IPS-15b (cell line): ENCODE results near the gene GPR68.

ENCODE experiments used
- H3K27me3 ChIP-seq: one replicate; pipeline ENCODE4 v1.6.1; 2013; ENCODE audit warnings: low read length; ENCODE audit not compliant: control insufficient read depth, insufficient read depth
- H3K36me3 ChIP-seq: one replicate; pipeline ENCODE4 v1.6.1; 2013; ENCODE audit warnings: low read length; ENCODE audit not compliant: control insufficient read depth, insufficient read depth
- H3K4me1 ChIP-seq: one replicate; pipeline ENCODE4 v1.6.1; 2013; ENCODE audit warnings: mild to moderate bottlenecking, low read length; ENCODE audit not compliant: control insufficient read depth, insufficient read depth
- H3K4me3 ChIP-seq: one replicate; pipeline ENCODE4 v1.5.1; 2013; ENCODE audit warnings: low read depth, low read length
- H3K9ac ChIP-seq: one replicate; pipeline ENCODE4 v1.6.1; 2013; ENCODE audit warnings: low read depth, mild to moderate bottlenecking, low read length
- H3K9me3 ChIP-seq: one replicate; pipeline ENCODE4 v1.6.1; 2013; ENCODE audit warnings: mild to moderate bottlenecking, low read length; ENCODE audit not compliant: control insufficient read depth, insufficient read depth

GPR68 gene

GRCh38 chr14:91221270-91221669, 23.2 kb downstream of the GPR68 start:
- H3K4me1 ChIP-seq = no peaks in the 10 kb centered on the region
- no peaks in the 10 kb centered on the region for H3K9me3 ChIP-seq
- peaks cover 8% of the 10 kb centered on the region for H3K36me3 ChIP-seq
- no peaks in the 10 kb centered on the region for H3K27me3 ChIP-seq
- no peak overlapping the region for H3K9ac ChIP-seq
- H3K4me3 ChIP-seq = no peak overlapping the region

GRCh38 chr14:91220581-91221000, 23.9 kb downstream of the GPR68 start:
- Histone ChIP-seq H3K9ac (no peak overlapping the region), H3K4me1 (no peaks in the 10 kb centered on the region), H3K36me3 (peaks cover 8% of the 10 kb centered on the region), H3K27me3 (no peaks in the 10 kb centered on the region), H3K9me3 (no peaks in the 10 kb centered on the region), H3K4me3 (no peak overlapping the region)

- Histone ChIP-seq H3K4me3 (no peak overlapping the region), H3K9ac (no peak overlapping the region), H3K4me1 (no peaks in the 10 kb centered on the region), H3K36me3 (peaks cover 8% of the 10 kb centered on the region), H3K27me3 (no peaks in the 10 kb centered on the region), H3K9me3 (no peaks in the 10 kb centered on the region)
These were observed 24.8 kb downstream of the GPR68 start for GRCh38 chr14:91219517-91220389.

GRCh38 chr14:91218014-91218413, 26.5 kb downstream of the GPR68 start:
- peaks cover 8% of the 10 kb centered on the region for H3K36me3 ChIP-seq
- H3K9ac ChIP-seq = no peak overlapping the region
- H3K4me3 ChIP-seq = no peak overlapping the region
- no peaks in the 10 kb centered on the region for H3K9me3 ChIP-seq
- no peaks in the 10 kb centered on the region for H3K4me1 ChIP-seq
- H3K27me3 ChIP-seq = no peaks in the 10 kb centered on the region

GRCh38 chr14:91216731-91217226, 27.7 kb downstream of the GPR68 start:
- H3K4me3 ChIP-seq = no peak overlapping the region
- no peaks in the 10 kb centered on the region for H3K9me3 ChIP-seq
- H3K27me3 ChIP-seq = no peaks in the 10 kb centered on the region
- H3K4me1 ChIP-seq = no peaks in the 10 kb centered on the region
- no peak overlapping the region for H3K9ac ChIP-seq
- peaks cover 4% of the 10 kb centered on the region for H3K36me3 ChIP-seq

GRCh38 chr14:91215381-91215780, 29.1 kb downstream of the GPR68 start:
- no peaks in the 10 kb centered on the region for H3K27me3 ChIP-seq
- H3K9me3 ChIP-seq = no peaks in the 10 kb centered on the region
- no peak overlapping the region for H3K4me3 ChIP-seq
- no peaks in the 10 kb centered on the region for H3K4me1 ChIP-seq
- peaks cover 3% of the 10 kb centered on the region for H3K36me3 ChIP-seq
- H3K9ac ChIP-seq = no peak overlapping the region

GRCh38 chr14:91214306-91214705, 30.2 kb downstream of the GPR68 start:
- Histone ChIP-seq H3K4me3 (no peak overlapping the region), H3K27me3 (no peaks in the 10 kb centered on the region), H3K36me3 (peaks cover 2% of the 10 kb centered on the region)

GRCh38 chr14:91211017-91211416, 33.5 kb downstream of the GPR68 start:
- no peak overlapping the region for H3K4me3 ChIP-seq
- no peaks in the 10 kb centered on the region for H3K36me3 ChIP-seq
- H3K9me3 ChIP-seq = no peaks in the 10 kb centered on the region

More at GRCh38 chr14:91214306-91214705, 30.2 kb downstream of the GPR68 start:
- Histone ChIP-seq H3K9me3 (no peaks in the 10 kb centered on the region), H3K4me1 (no peaks in the 10 kb centered on the region), H3K9ac (no peak overlapping the region)

GRCh38 chr14:91207008-91207407, 37.5 kb downstream of the GPR68 start:
- H3K4me1 ChIP-seq = no peaks in the 10 kb centered on the region
- no peak overlapping the region for H3K9ac ChIP-seq
- no peaks in the 10 kb centered on the region for H3K9me3 ChIP-seq
- no peak overlapping the region for H3K4me3 ChIP-seq
- H3K36me3 ChIP-seq = peaks cover 2% of the 10 kb centered on the region
- H3K27me3 ChIP-seq = no peaks in the 10 kb centered on the region

More at GRCh38 chr14:91211017-91211416, 33.5 kb downstream of the GPR68 start:
- no peak overlapping the region for H3K9ac ChIP-seq
- no peaks in the 10 kb centered on the region for H3K4me1 ChIP-seq
- no peaks in the 10 kb centered on the region for H3K27me3 ChIP-seq

GRCh38 chr14:91205459-91205858, 39.0 kb downstream of the GPR68 start:
- Histone ChIP-seq H3K36me3 (peaks cover 2% of the 10 kb centered on the region), H3K9ac (no peak overlapping the region), H3K9me3 (no peaks in the 10 kb centered on the region), H3K4me1 (no peaks in the 10 kb centered on the region), H3K4me3 (no peak overlapping the region), H3K27me3 (no peaks in the 10 kb centered on the region)

GRCh38 chr14:91204657-91205056, 39.8 kb downstream of the GPR68 start:
- Histone ChIP-seq H3K9ac (no peak overlapping the region), H3K4me1 (no peaks in the 10 kb centered on the region), H3K4me3 (no peak overlapping the region), H3K36me3 (peaks cover 9% of the 10 kb centered on the region), H3K27me3 (no peaks in the 10 kb centered on the region), H3K9me3 (no peaks in the 10 kb centered on the region)
